HL-60 (cell line): Measurements from ENCODE around the gene TSPAN18.

Experiments used
- DNase-seq, 2 experiments: peaks; one replicate each; pipeline ENCODE4 v3.0.0-alpha.2; 2010 to 2020; ENCODE audit warnings: low read depth in 1 of 2, low spot score in 1 of 2
- H3K27ac ChIP-seq: fragments of 250-450 bp; sonication (Bioruptor Pico); replicated peaks from 2 replicates; pipeline ENCODE4 v1.5.1; 2020; ENCODE audit warnings: mild to moderate bottlenecking, moderate library complexity
- H3K27me3 ChIP-seq: fragments of 250-450 bp; sonication (Bioruptor Pico); 2 replicates; pipeline ENCODE4 v1.5.1; 2021; ENCODE audit warnings: mild to moderate bottlenecking, moderate library complexity; ENCODE audit not compliant: insufficient read depth, poor library complexity, severe bottlenecking
- H3K4me3 ChIP-seq: replicated peaks from 2 replicates; pipeline ENCODE4 v1.5.1; 2011; ENCODE audit warnings: mild to moderate bottlenecking, control low read depth, low read length; ENCODE audit not compliant: insufficient read depth
- CTCF ChIP-seq: IDR thresholded peaks from one replicate; pipeline ENCODE4 v1.5.1; 2011; ENCODE audit warnings: low read length, control low read depth, inconsistent platforms; ENCODE audit not compliant: insufficient read depth
- GABPA ChIP-seq: IDR thresholded peaks from 2 replicates; pipeline ENCODE4 v1.6.1; 2012; ENCODE audit warnings: low read depth
- POLR2AphosphoS5 ChIP-seq: IDR thresholded peaks from 2 replicates; pipeline ENCODE4 v1.6.1; 2012; ENCODE audit warnings: low read depth
- SPI1 ChIP-seq: IDR thresholded peaks from 2 replicates; pipeline ENCODE4 v1.6.1; 2012; ENCODE audit warnings: low read depth, mild to moderate bottlenecking, borderline replicate concordance
- TF ChIP-seq, protein P1 (sequence below): IDR thresholded peaks from 2 replicates; pipeline ENCODE4 v1.6.1; 2012; ENCODE audit warnings: low read depth; ENCODE audit not compliant: insufficient replicate concordance

The TSPAN18 gene

GRCh38 chr11:44868455-44869421, 142.0 kb downstream of the TSPAN18 start:
- no peak for DNase-seq

GRCh38 chr11:44870181-44870580, 143.4 kb downstream of the TSPAN18 start:
- Histone ChIP-seq H3K27ac (no peak overlapping the region), H3K27me3 (peaks cover 5% of the 10 kb centered on the region), H3K4me3 (no peak overlapping the region)
- TF ChIP-seq SPI1: no peak
- TF ChIP-seq, protein P1, sequence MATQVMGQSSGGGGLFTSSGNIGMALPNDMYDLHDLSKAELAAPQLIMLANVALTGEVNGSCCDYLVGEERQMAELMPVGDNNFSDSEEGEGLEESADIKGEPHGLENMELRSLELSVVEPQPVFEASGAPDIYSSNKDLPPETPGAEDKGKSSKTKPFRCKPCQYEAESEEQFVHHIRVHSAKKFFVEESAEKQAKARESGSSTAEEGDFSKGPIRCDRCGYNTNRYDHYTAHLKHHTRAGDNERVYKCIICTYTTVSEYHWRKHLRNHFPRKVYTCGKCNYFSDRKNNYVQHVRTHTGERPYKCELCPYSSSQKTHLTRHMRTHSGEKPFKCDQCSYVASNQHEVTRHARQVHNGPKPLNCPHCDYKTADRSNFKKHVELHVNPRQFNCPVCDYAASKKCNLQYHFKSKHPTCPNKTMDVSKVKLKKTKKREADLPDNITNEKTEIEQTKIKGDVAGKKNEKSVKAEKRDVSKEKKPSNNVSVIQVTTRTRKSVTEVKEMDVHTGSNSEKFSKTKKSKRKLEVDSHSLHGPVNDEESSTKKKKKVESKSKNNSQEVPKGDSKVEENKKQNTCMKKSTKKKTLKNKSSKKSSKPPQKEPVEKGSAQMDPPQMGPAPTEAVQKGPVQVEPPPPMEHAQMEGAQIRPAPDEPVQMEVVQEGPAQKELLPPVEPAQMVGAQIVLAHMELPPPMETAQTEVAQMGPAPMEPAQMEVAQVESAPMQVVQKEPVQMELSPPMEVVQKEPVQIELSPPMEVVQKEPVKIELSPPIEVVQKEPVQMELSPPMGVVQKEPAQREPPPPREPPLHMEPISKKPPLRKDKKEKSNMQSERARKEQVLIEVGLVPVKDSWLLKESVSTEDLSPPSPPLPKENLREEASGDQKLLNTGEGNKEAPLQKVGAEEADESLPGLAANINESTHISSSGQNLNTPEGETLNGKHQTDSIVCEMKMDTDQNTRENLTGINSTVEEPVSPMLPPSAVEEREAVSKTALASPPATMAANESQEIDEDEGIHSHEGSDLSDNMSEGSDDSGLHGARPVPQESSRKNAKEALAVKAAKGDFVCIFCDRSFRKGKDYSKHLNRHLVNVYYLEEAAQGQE: no peak
- TF ChIP-seq GABPA: no peak
- TF ChIP-seq POLR2AphosphoS5: no peak
- TF ChIP-seq CTCF: no peak
- no peak for DNase-seq

More at GRCh38 chr11:44868455-44869421, 142.0 kb downstream of the TSPAN18 start:
- Histone ChIP-seq H3K27ac (no peak overlapping the region), H3K27me3 (peaks cover 7% of the 10 kb centered on the region), H3K4me3 (no peak overlapping the region)
- TF ChIP-seq, protein P1: no peak
- TF ChIP-seq POLR2AphosphoS5: no peak
- no peak for TF ChIP-seq CTCF
- no peak for TF ChIP-seq GABPA
- TF ChIP-seq SPI1: no peak

DNA sequence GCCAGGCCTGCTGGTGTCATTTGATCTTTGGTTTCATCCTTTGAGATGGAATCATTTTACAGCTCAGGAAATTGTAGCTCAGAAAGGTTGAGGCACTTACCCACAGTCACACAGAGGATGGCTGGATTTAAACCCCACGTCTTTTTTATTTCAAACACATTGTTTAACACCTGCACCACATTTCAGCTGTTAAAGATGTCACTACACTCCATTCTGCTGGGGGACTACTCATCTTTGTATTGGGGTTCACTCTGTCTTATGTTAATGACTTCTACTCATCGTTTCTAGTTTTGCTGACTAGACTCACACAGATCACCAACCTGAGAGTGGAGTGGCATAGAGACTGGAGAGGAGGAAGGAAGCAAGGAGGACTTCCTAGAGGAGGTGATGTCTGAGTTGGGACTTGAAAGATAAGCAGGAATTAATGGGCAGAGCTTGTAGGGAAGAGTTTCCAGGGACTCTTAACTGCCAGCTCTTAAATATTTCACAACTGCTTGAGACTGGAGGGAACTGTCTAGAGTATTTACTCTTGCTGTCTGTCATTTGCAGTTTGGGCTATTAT, 143.9 kb downstream of the TSPAN18 start:
- TF ChIP-seq GABPA (no peak), POLR2AphosphoS5 (no peak), CTCF (no peak), SPI1 (no peak)
- TF ChIP-seq, protein P1: no peak
- Histone ChIP-seq H3K4me3 (no peak overlapping the region), H3K27ac (no peak overlapping the region), H3K27me3 (no peaks in the 10 kb centered on the region)
- DNase-seq: no peak
